ENCODE measurements around the gene RTN4.
A peak's percentile ranks its signal among the peaks of the same experiment; 100 is the strongest.

GRCh38 chr2:54968561-54969218, 81.6 kb downstream of the RTN4 start:
- no peak for TF ChIP-seq RAD21 (IDR thresholded peaks at IDR 0.05; ENCODE audit: low read length)
- TF ChIP-seq MAZ (IDR thresholded peaks at IDR 0.05; ENCODE audit: borderline replicate concordance, low read depth, low read length) = no peak
- TF ChIP-seq CTCF (conservative IDR thresholded peaks at IDR 0.05; ENCODE audit: low read depth, low read length) = no peak
- TF ChIP-seq POLR2A (IDR thresholded peaks at IDR 0.05; ENCODE audit: low read depth, low read length) = no peak
- no peak for TF ChIP-seq MXI1 (IDR thresholded peaks at IDR 0.05; ENCODE audit: borderline replicate concordance, low read depth, low read length)
- TF ChIP-seq SMC3 (IDR thresholded peaks at IDR 0.05; ENCODE audit: low read depth, low read length) = no peak
- TF ChIP-seq CEBPB (IDR thresholded peaks at IDR 0.05; ENCODE audit: low read depth, low read length) = no peak
- TF ChIP-seq USF2 (IDR thresholded peaks at IDR 0.05; ENCODE audit: low read depth, low read length) = 0 out of 2 replicates have a peak, but pooled peaks have one; percentile 6
- TF ChIP-seq CHD1 (IDR thresholded peaks at IDR 0.05; ENCODE audit: low read depth, low read length) = no peak
- TF ChIP-seq FOS (IDR thresholded peaks at IDR 0.05; ENCODE audit: low read depth, low read length) = no peak
- no peak for TF ChIP-seq RCOR1 (IDR thresholded peaks at IDR 0.05; ENCODE audit: insufficient replicate concordance, low read length)
- TF ChIP-seq RFX5 (IDR thresholded peaks at IDR 0.05; ENCODE audit: low read depth, low read length) = no peak
- TF ChIP-seq BHLHE40 (IDR thresholded peaks at IDR 0.05; ENCODE audit: low read depth, low read length) = no peak
